Esophagus muscularis mucosa (tissue), 4 donors: Measurements from ENCODE around the gene GOLGA6C.
"Not testable (repeated sequence)": the region's sequence is repeated elsewhere in the genome, so short reads cannot be mapped to it uniquely, and the experiment has no call there.

Experiments
- EP300 ChIP-seq: sonication (generic); formaldehyde crosslinking; IDR thresholded peaks from one replicate; pipeline ENCODE4 v1.6.1; 2017; ENCODE audit warnings: antibody characterized with exemption
- POLR2A ChIP-seq: fragments of 450-650 bp; IDR thresholded peaks from one replicate; pipeline ENCODE4 v1.6.1; 2017; ENCODE audit warnings: antibody characterized with exemption, moderate library complexity, mild to moderate bottlenecking, low read depth
- POLR2AphosphoS5 ChIP-seq, 2 donors: sonication (generic); formaldehyde crosslinking; IDR thresholded peaks; one replicate each; pipeline ENCODE4 v1.6.1; 2017; ENCODE audit warnings: antibody characterized with exemption in 2 of 2
- TF ChIP-seq, protein P1 (sequence below), 3 experiments: fragments of 200-600 bp in 2 of 3; fragments of 450-650 bp in 1 of 3; sonication (generic) in 2 of 3; IDR thresholded peaks; one replicate each; pipeline ENCODE4 v1.5.1; 2017 to 2019; ENCODE audit warnings: antibody characterized with exemption in 3 of 3, mild to moderate bottlenecking in 2 of 3, moderate library complexity in 1 of 3

DNA sequence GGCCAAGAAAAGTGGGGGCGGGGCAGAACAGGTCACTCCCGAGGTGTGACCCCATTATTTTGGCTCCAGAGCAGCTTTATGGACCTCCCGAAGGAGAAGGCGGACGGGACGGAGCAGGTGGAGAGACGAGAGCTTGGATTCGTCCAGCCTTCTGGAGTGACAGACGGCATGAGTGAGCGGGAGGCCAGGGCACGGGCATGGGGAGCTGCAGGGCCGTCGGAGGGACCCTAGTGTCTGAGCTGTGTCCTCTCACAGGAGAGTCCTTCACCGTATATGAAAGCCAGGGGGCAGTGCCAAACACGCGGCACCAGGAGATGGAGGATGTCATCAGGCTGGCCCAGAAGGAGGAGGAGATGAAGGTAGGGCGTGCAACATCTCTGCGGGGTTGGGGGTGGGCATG, 35.5 kb downstream of the GOLGA6C start:
- TF ChIP-seq, protein P1, sequence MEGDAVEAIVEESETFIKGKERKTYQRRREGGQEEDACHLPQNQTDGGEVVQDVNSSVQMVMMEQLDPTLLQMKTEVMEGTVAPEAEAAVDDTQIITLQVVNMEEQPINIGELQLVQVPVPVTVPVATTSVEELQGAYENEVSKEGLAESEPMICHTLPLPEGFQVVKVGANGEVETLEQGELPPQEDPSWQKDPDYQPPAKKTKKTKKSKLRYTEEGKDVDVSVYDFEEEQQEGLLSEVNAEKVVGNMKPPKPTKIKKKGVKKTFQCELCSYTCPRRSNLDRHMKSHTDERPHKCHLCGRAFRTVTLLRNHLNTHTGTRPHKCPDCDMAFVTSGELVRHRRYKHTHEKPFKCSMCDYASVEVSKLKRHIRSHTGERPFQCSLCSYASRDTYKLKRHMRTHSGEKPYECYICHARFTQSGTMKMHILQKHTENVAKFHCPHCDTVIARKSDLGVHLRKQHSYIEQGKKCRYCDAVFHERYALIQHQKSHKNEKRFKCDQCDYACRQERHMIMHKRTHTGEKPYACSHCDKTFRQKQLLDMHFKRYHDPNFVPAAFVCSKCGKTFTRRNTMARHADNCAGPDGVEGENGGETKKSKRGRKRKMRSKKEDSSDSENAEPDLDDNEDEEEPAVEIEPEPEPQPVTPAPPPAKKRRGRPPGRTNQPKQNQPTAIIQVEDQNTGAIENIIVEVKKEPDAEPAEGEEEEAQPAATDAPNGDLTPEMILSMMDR (IDR thresholded peaks at IDR 0.05): not testable (repeated sequence)
- not testable (repeated sequence) for TF ChIP-seq POLR2AphosphoS5 (IDR thresholded peaks at IDR 0.05); EP300; POLR2A
